Endothelial cell of umbilical vein (primary cell): Measurements from ENCODE around the gene DAP. TPM values are rescaled to one million over a fixed set of nuclear protein-coding genes. Genes with fewer than 3 reads are reported as not detected.

ENCODE experiments used
- BruUV-seq: library from RNA; stranded (reverse); fragments of 400-500 nt; replicated peaks from 2 replicates; lab custom pipeline; 2021; lab: Mats Ljungman, UMichigan
- CTCF ChIA-PET: fragments of 300-600, 350-600 bp; sonication (Branson Sonifier 250); formaldehyde crosslinking; loops from one replicate; lab custom pipeline; 2021; ENCODE audit warnings: antibody characterized with exemption, inconsistent platforms; lab: Charles Lee
- POLR2A ChIA-PET: fragments of 300-600, 350-600 bp; sonication (Branson Sonifier 250); formaldehyde crosslinking; loops from one replicate; lab custom pipeline; 2021; ENCODE audit warnings: antibody characterized with exemption, inconsistent platforms; lab: Charles Lee
- DNase-seq: peaks from one replicate; pipeline ENCODE4 v3.0.0-alpha.2; 2011; ENCODE audit warnings: low read depth, low spot score
- FAIRE-seq: peaks from 2 replicates; lab custom pipeline; 2011; peaks lifted over from hg19 to GRCh38; lab: Jason Lieb, UNC
- H2AFZ ChIP-seq: 2 replicates; pipeline ENCODE4 v1.6.0; 2012; ENCODE audit warnings: low read depth, low read length, control low read depth, inconsistent platforms
- H3K27ac ChIP-seq: 2 replicates; pipeline ENCODE4 v1.5.1; 2011; ENCODE audit warnings: low read depth, mild to moderate bottlenecking, control low read depth, low read length, moderate library complexity; ENCODE audit not compliant: insufficient read depth
- H3K27me3 ChIP-seq, 2 experiments: 2 replicates each; pipeline versions ENCODE4 v1.6.0 to v1.6.1; 2011; ENCODE audit warnings: low read length in 2 of 2, mixed read lengths in 1 of 2; ENCODE audit not compliant: control insufficient read depth in 2 of 2, insufficient read depth in 2 of 2
- H3K36me3 ChIP-seq, 2 experiments: 2 replicates in 1 of 2; 3 replicates in 1 of 2; pipeline ENCODE4 v1.5.1; 2011; ENCODE audit warnings: low read length in 2 of 2, mild to moderate bottlenecking in 1 of 2, moderate library complexity in 1 of 2; ENCODE audit not compliant: control insufficient read depth in 2 of 2, insufficient read depth in 2 of 2; ENCODE audit errors: extremely low read depth in 1 of 2
- H3K4me1 ChIP-seq: 3 replicates; pipeline ENCODE4 v1.5.1; 2011; ENCODE audit warnings: mild to moderate bottlenecking, low read length; ENCODE audit not compliant: control insufficient read depth, insufficient read depth; ENCODE audit errors: extremely low read depth
- H3K4me2 ChIP-seq: 2 replicates; pipeline ENCODE4 v1.6.1; 2011; ENCODE audit warnings: low read length, control low read depth, mixed read lengths; ENCODE audit not compliant: insufficient read depth
- H3K4me3 ChIP-seq, 3 experiments: fragments of 200-600 bp in 1 of 3; sonication (generic), shearing (Covaris generic) in 1 of 3; replicated peaks in 1 of 3; 2 replicates each; pipeline ENCODE4 v1.5.1; 2011 to 2016; ENCODE audit warnings: control low read depth in 3 of 3, low read length in 3 of 3, mild to moderate bottlenecking in 2 of 3, inconsistent platforms in 1 of 3, low read depth in 1 of 3, moderate library complexity in 1 of 3; ENCODE audit not compliant: insufficient read depth in 1 of 3
- H3K79me2 ChIP-seq: 2 replicates; pipeline ENCODE4 v1.6.0; 2012; ENCODE audit warnings: low read length, inconsistent platforms; ENCODE audit not compliant: control insufficient read depth, insufficient read depth
- H3K9ac ChIP-seq: replicated peaks from 2 replicates; pipeline ENCODE3; 2011; ENCODE audit warnings: low read length, control low read depth; ENCODE audit not compliant: insufficient read depth; ENCODE audit errors: extremely low read depth
- H3K9me1 ChIP-seq: replicated peaks from 3 replicates; pipeline ENCODE4 v1.6.0; 2011; ENCODE audit warnings: mild to moderate bottlenecking, low read length; ENCODE audit not compliant: control insufficient read depth, insufficient read depth; ENCODE audit errors: extremely low read depth
- H3K9me3 ChIP-seq: replicated peaks from 2 replicates; pipeline ENCODE4 v1.5.1; 2012; ENCODE audit warnings: low read length, inconsistent platforms; ENCODE audit not compliant: control insufficient read depth, insufficient read depth
- H4K20me1 ChIP-seq: replicated peaks from 2 replicates; pipeline ENCODE3; 2011; ENCODE audit warnings: mild to moderate bottlenecking, low read length; ENCODE audit not compliant: control insufficient read depth, insufficient read depth; ENCODE audit errors: extremely low read depth
- EZH2 ChIP-seq: IDR thresholded peaks from 2 replicates; pipeline ENCODE4 v1.6.1; 2012; ENCODE audit warnings: borderline replicate concordance, low read depth, mild to moderate bottlenecking, moderate library complexity, low read length, inconsistent platforms; ENCODE audit not compliant: severe bottlenecking
- FOS ChIP-seq: IDR thresholded peaks from 2 replicates; pipeline ENCODE4 v1.6.1; 2011; ENCODE audit warnings: mild to moderate bottlenecking, low read length, moderate library complexity, borderline replicate concordance; ENCODE audit not compliant: insufficient read depth
- GATA2 ChIP-seq: IDR thresholded peaks from 2 replicates; pipeline ENCODE4 v1.7.0; 2011; ENCODE audit warnings: low read depth, mild to moderate bottlenecking, moderate library complexity, mixed read lengths, low read length; ENCODE audit not compliant: insufficient read length, insufficient read depth
- JUN ChIP-seq: IDR thresholded peaks from 2 replicates; pipeline ENCODE4 v1.6.1; 2011; ENCODE audit warnings: borderline replicate concordance, low read depth; ENCODE audit not compliant: insufficient read length, insufficient read depth
- MAX ChIP-seq: IDR thresholded peaks from 2 replicates; pipeline ENCODE4 v1.6.1; 2011; ENCODE audit not compliant: insufficient read depth, insufficient read length
- MYC ChIP-seq: IDR thresholded peaks from one replicate; pipeline ENCODE4 v1.6.1; 2011; ENCODE audit warnings: mild to moderate bottlenecking, low read depth, low read length
- POLR2A ChIP-seq: IDR thresholded peaks from 2 replicates; pipeline ENCODE4 v1.6.1; 2012; ENCODE audit warnings: low read depth, mild to moderate bottlenecking, control low read depth, low read length
- POLR2AphosphoS5 ChIP-seq: IDR thresholded peaks from 2 replicates; pipeline ENCODE4 v1.6.1; 2012; ENCODE audit warnings: low read depth, mild to moderate bottlenecking, control low read depth, low read length, moderate library complexity; ENCODE audit not compliant: insufficient read depth
- dilution Hi-C: fragments of 300-500 bp; cut with MboI; formaldehyde crosslinking; loops from one replicate; pipeline ENCODE4 v1.15.0; 2019; ENCODE audit warnings: low sequenced_read_pairs; ENCODE audit not compliant: extremely low pct_ligation_motif_present
- intact Hi-C: fragments of 100-400 bp; cut with micrococcal nuclease; formaldehyde crosslinking; loops from one replicate; pipeline ENCODE4 v1.10.0; 2022
- polyA plus RNA-seq, 4 experiments: library from polyadenylated mRNA; depleted of rRNA in 3 of 4; stranded (reverse) in 3 of 4; unstranded in 1 of 4; fragments of >200 nt; gene quantifications; 2 replicates each; pipeline versions ENCODE4 v1.2.1 to v1.2.3, GENCODE V29; 2011 to 2012; ENCODE audit warnings: missing spikeins in 1 of 4
- total RNA-seq: library from RNA; stranded (reverse); gene quantifications from 2 replicates; pipeline ENCODE4 v1.2.3, GENCODE V29; 2021
- TF ChIP-seq, protein P1 (sequence below), 2 donors: IDR thresholded peaks; 1 replicate in 1 of 2; 2 replicates in 1 of 2; pipeline ENCODE4 v1.5.1; 2011; ENCODE audit warnings: low read length in 2 of 2, mild to moderate bottlenecking in 2 of 2, moderate library complexity in 2 of 2, control low read depth in 1 of 2, inconsistent platforms in 1 of 2, low read depth in 1 of 2; ENCODE audit not compliant: insufficient read depth in 1 of 2; ENCODE audit errors: extremely low read depth in 1 of 2

DAP gene
- total and polyA plus RNA-seq, 2 donors (not counting 3 experiments of a cell fraction or from before 2014, with no cell fraction given) = 79.8 to 188 TPM

- TF ChIP-seq POLR2AphosphoS5 = no peak
- no peak for TF ChIP-seq FOS
- no peak for TF ChIP-seq JUN
- no peak for TF ChIP-seq MAX
- TF ChIP-seq, protein P1, sequence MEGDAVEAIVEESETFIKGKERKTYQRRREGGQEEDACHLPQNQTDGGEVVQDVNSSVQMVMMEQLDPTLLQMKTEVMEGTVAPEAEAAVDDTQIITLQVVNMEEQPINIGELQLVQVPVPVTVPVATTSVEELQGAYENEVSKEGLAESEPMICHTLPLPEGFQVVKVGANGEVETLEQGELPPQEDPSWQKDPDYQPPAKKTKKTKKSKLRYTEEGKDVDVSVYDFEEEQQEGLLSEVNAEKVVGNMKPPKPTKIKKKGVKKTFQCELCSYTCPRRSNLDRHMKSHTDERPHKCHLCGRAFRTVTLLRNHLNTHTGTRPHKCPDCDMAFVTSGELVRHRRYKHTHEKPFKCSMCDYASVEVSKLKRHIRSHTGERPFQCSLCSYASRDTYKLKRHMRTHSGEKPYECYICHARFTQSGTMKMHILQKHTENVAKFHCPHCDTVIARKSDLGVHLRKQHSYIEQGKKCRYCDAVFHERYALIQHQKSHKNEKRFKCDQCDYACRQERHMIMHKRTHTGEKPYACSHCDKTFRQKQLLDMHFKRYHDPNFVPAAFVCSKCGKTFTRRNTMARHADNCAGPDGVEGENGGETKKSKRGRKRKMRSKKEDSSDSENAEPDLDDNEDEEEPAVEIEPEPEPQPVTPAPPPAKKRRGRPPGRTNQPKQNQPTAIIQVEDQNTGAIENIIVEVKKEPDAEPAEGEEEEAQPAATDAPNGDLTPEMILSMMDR (IDR thresholded peaks at IDR 0.05; ENCODE audit: extremely low read depth in 1 of 2, insufficient read depth in 1 of 2, low read depth in 1 of 2, low read length in 2 of 2) = no peak
- TF ChIP-seq EZH2 = no peak
- TF ChIP-seq MYC = no peak
- no peak for TF ChIP-seq GATA2
- TF ChIP-seq POLR2A = no peak
- no TSS peak for BruUV-seq
- H3K4me1 ChIP-seq = peaks cover 18% of the 10 kb centered on the region
- dilution Hi-C loops (no loop called here), intact Hi-C loops (no loop called here)
- H3K27ac ChIP-seq = peak overlapping the region; percentile 59
- no peak overlapping the region for H2AFZ ChIP-seq
- POLR2A ChIA-PET = no interaction called here
- no peaks in the 10 kb centered on the region for H3K9me1 ChIP-seq
- FAIRE-seq (no peak), DNase-seq (no peak)
- no peak overlapping the region for H3K9ac ChIP-seq
- CTCF ChIA-PET = interaction anchor here (1.0 to 1.5 kb wide), 8 partner anchors 10 to 193 kb away, joined by 3 to 10 read pairs (median 3); no protein-coding TSS in a partner anchor
- no peaks in the 10 kb centered on the region for H3K9me3 ChIP-seq
- H3K27me3 ChIP-seq = no peaks in the 10 kb centered on the region
- H4K20me1 ChIP-seq = no peaks in the 10 kb centered on the region
- no peak overlapping the region for H3K4me3 ChIP-seq
- H3K36me3 ChIP-seq = no peaks in the 10 kb centered on the region
- no peaks in the 10 kb centered on the region for H3K79me2 ChIP-seq
- H3K4me2 ChIP-seq = no peak overlapping the region
Observed at GRCh38 chr5:10634050-10634449, 127.0 kb downstream of the DAP start.
